Panc1 (cell line): ENCODE results near the gene ATP1A3. TPM values are rescaled to one million over a fixed set of nuclear protein-coding genes. Genes with fewer than 3 reads are reported as not detected.
"Not testable (repeated sequence)": the region's sequence is repeated elsewhere in the genome, so short reads cannot be mapped to it uniquely, and the experiment has no call there.

Experiments used
- ATAC-seq: fragments of 200-7000 bp; cut with Tn5 transposase; 2 replicates; pipeline ENCODE4 v1.9.1; 2020; ENCODE audit warnings: mild to moderate bottlenecking, moderate library complexity
- BruUV-seq: library from RNA; stranded (reverse); fragments of 400-500 nt; replicated peaks from 2 replicates; lab custom pipeline; 2021; lab: Mats Ljungman, UMichigan
- CTCF ChIA-PET: fragments of 300-600 bp; sonication (Branson Sonifier 250); formaldehyde crosslinking; loops from one replicate; lab custom pipeline; 2022; ENCODE audit warnings: antibody characterized with exemption; lab: Charles Lee
- POLR2A ChIA-PET: fragments of 300-600 bp; sonication (Branson Sonifier 250); formaldehyde crosslinking; loops from one replicate; lab custom pipeline; 2022; ENCODE audit warnings: antibody characterized with exemption; lab: Charles Lee
- DNase-seq: peaks from one replicate; pipeline ENCODE4 v3.0.0-alpha.2; 2010; ENCODE audit warnings: low read depth, low spot score
- H3K27ac ChIP-seq: 2 replicates; pipeline ENCODE4 v1.5.1; 2011; ENCODE audit warnings: mild to moderate bottlenecking, low read length, inconsistent platforms
- H3K27me3 ChIP-seq: fragments of 200-500 bp; sonication (Bioruptor generic); 2 replicates; pipeline ENCODE4 v1.6.0; 2014; ENCODE audit warnings: low read length, inconsistent platforms; ENCODE audit not compliant: control insufficient read depth, insufficient read depth
- H3K36me3 ChIP-seq: fragments of 200-500 bp; sonication (Bioruptor generic); 2 replicates; pipeline ENCODE4 v1.5.1; 2014; ENCODE audit warnings: inconsistent platforms, mild to moderate bottlenecking, low read length, moderate library complexity; ENCODE audit not compliant: control insufficient read depth, insufficient read depth
- H3K4me1 ChIP-seq: 2 replicates; pipeline ENCODE4 v1.5.1; 2011; ENCODE audit warnings: inconsistent platforms, mild to moderate bottlenecking, low read length, moderate library complexity; ENCODE audit not compliant: control insufficient read depth, insufficient read depth
- H3K4me3 ChIP-seq, 2 experiments: 2 replicates each; pipeline ENCODE4 v1.5.1; 2011 to 2012; ENCODE audit warnings: low read depth in 2 of 2, low read length in 2 of 2, mild to moderate bottlenecking in 2 of 2, inconsistent platforms in 1 of 2, moderate library complexity in 1 of 2
- H3K9me3 ChIP-seq: fragments of 200-500 bp; sonication (Bioruptor generic); 2 replicates; pipeline ENCODE4 v1.5.1; 2014; ENCODE audit warnings: low read depth, mild to moderate bottlenecking, inconsistent platforms, low read length, moderate library complexity; ENCODE audit not compliant: control insufficient read depth, insufficient read depth
- CTCF ChIP-seq: fragments of 450-650 bp; IDR thresholded peaks from 2 replicates; pipeline ENCODE4 v1.5.1; 2017; ENCODE audit warnings: mild to moderate bottlenecking
- POLR2AphosphoS5 ChIP-seq: IDR thresholded peaks from 2 replicates; pipeline ENCODE4 v1.6.1; 2012; ENCODE audit warnings: mild to moderate bottlenecking, low read depth, low read length, moderate library complexity
- REST ChIP-seq, 2 experiments: IDR thresholded peaks; 2 replicates each; pipeline ENCODE4 v1.6.1; 2011 to 2012; ENCODE audit warnings: low read depth in 2 of 2, control low read depth in 1 of 2, low read length in 1 of 2, mild to moderate bottlenecking in 1 of 2, moderate library complexity in 1 of 2; ENCODE audit not compliant: insufficient read depth in 1 of 2
- SIN3A ChIP-seq: IDR thresholded peaks from 2 replicates; pipeline ENCODE4 v1.6.1; 2012; ENCODE audit warnings: low read depth, mild to moderate bottlenecking, low read length, moderate library complexity, borderline replicate concordance; ENCODE audit not compliant: insufficient read depth
- TCF7L2 ChIP-seq: IDR thresholded peaks from 2 replicates; pipeline ENCODE4 v1.6.1; 2011; ENCODE audit warnings: mild to moderate bottlenecking, low read depth, low read length, inconsistent platforms
- in situ Hi-C: cut with HindIII; loops from 2 replicates; pipeline ENCODE4 v1.10.0; 2016; ENCODE audit warnings: low sequenced_read_pairs, low pct_unique_long_range_greater_than_20kb
- intact Hi-C: fragments of 100-400 bp; cut with micrococcal nuclease; formaldehyde crosslinking; loops from one replicate; pipeline ENCODE4 v1.10.0; 2022; ENCODE audit not compliant: unreplicated experiment
- total RNA-seq: library from RNA; stranded (reverse); gene quantifications from one replicate; pipeline ENCODE4 v1.2.1, GENCODE V29; 2021; ENCODE audit not compliant: unreplicated experiment

ATP1A3 gene
- total RNA-seq, 1 experiment from 2014 or later, result 4.9 TPM

- no peak for TF ChIP-seq REST (IDR thresholded peaks at IDR 0.05; ENCODE audit: insufficient read depth in 1 of 2, low read depth in 2 of 2, low read length in 1 of 2)
- no peak for TF ChIP-seq SIN3A
- no peak for TF ChIP-seq CTCF
- no peak for TF ChIP-seq TCF7L2
- TF ChIP-seq POLR2AphosphoS5, result no peak
- no peak for DNase-seq
- ATAC-seq, result no peak
- in situ Hi-C loops (no loop called here), intact Hi-C loops (no loop called here)
- BruUV-seq, result no TSS peak
- ChIA-PET CTCF (no interaction called here), POLR2A (no interaction called here)
- Histone ChIP-seq H3K9me3 (no peaks in the 10 kb centered on the region), H3K36me3 (no peaks in the 10 kb centered on the region), H3K27ac (no peak overlapping the region), H3K4me3 (no peak overlapping the region), H3K4me1 (no peaks in the 10 kb centered on the region), H3K27me3 (no peaks in the 10 kb centered on the region)
These were observed 43.6 kb upstream of the ATP1A3 start for GRCh38 chr19:42037649-42038048.

- TF ChIP-seq CTCF, result peak; percentile 90
- H3K27ac ChIP-seq, BruUV-seq, H3K4me1 ChIP-seq, H3K9me3 ChIP-seq, in situ Hi-C loops, intact Hi-C loops, H3K36me3 ChIP-seq, H3K27me3 ChIP-seq, DNase-seq: not testable (repeated sequence)
- ChIA-PET CTCF (interaction anchor here (0.6 to 1.0 kb wide), 14 partner anchors 9 to 871 kb away, joined by 3 to 8 read pairs (median 5); no protein-coding TSS in a partner anchor), POLR2A (interaction anchor here (0.7 to 0.8 kb wide), 2 partner anchors 16 to 35 kb away, joined by 3 to 7 read pairs; no protein-coding TSS in a partner anchor)
- peak overlapping the region in 1 of 2 experiments; percentile 3; a peak in 1 of 4 replicates for H3K4me3 ChIP-seq
- ATAC-seq, result peak; percentile 93
These were observed 40.8 kb upstream of the ATP1A3 start for GRCh38 chr19:42034640-42035391.
